GM12875 (cell line): ENCODE measurements around the gene LRP8.

ENCODE experiments used
- H3K4me3 ChIP-seq: one replicate; pipeline ENCODE4 v1.5.1; 2011; ENCODE audit warnings: low read depth, low read length, control low read depth
- TF ChIP-seq, protein P1 (sequence below): IDR thresholded peaks from 2 replicates; pipeline ENCODE4 v1.5.1; 2011; ENCODE audit warnings: low read depth, mild to moderate bottlenecking, control low read depth, inconsistent platforms, low read length, moderate library complexity, borderline replicate concordance; ENCODE audit not compliant: insufficient read depth

Gene LRP8

DNA sequence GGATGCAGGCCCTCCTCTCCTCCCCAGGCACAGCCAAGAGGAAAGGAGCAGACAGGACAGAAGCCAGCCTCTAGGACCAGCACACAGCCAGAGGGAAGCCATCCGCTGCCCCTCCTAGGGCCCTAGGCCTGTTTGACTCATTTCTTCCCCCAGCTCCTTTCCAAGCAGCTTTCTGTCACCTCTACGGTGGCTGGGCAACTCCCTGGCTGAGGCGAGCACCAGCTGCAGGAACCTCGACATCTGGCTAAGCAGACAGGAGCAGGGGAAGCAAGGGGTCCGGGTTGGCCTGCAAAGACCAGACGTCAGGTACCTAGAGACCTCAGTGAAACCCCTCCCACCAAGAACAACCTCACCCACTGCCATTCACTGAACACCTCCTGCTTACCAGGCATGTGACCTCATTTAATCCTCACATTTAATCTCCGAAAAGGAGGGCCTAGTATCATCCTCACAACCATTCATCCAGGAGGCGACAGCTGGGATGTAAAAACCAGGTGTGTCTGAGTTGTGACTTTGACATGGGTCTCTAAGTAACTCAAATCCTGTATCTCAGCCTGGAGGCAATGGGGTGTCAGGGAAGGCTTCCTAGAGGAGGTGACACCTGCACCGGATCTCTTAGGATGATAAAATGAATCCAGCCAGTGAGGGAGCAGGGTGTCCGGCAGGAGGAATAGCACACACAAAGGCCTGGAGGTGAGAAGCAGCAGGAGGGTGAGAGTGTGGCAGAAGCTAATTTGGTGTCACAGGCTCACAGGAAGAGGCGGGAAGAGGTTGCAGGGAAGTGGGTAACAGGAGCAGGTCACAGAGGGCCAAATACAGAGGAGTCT is 5.9 kb downstream of the LRP8 start:
- TF ChIP-seq, protein P1, sequence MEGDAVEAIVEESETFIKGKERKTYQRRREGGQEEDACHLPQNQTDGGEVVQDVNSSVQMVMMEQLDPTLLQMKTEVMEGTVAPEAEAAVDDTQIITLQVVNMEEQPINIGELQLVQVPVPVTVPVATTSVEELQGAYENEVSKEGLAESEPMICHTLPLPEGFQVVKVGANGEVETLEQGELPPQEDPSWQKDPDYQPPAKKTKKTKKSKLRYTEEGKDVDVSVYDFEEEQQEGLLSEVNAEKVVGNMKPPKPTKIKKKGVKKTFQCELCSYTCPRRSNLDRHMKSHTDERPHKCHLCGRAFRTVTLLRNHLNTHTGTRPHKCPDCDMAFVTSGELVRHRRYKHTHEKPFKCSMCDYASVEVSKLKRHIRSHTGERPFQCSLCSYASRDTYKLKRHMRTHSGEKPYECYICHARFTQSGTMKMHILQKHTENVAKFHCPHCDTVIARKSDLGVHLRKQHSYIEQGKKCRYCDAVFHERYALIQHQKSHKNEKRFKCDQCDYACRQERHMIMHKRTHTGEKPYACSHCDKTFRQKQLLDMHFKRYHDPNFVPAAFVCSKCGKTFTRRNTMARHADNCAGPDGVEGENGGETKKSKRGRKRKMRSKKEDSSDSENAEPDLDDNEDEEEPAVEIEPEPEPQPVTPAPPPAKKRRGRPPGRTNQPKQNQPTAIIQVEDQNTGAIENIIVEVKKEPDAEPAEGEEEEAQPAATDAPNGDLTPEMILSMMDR, result no peak

DNA sequence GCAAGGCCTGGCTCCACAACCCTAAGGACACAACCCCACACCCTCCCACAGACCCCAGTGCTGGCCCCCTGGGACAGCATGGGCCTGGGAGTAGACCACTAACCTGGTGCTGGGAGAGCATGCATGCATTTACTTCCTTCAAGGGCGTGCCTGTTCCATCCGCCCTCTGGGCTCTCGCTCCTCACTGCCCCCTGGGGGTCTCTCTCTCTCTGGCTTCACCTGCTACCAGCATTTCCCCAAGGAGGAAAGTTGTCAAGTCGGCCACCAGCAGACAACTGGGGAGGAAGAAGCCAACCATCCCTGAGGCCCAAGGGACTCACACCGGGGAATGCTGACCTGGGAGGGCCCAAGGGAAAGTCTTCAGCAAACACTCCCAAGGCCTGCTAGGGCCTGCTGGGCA is 6.5 kb downstream of the LRP8 start:
- TF ChIP-seq, protein P1, result peak; percentile 57
- no peak overlapping the region for H3K4me3 ChIP-seq

More for the DNA sequence above, 5.9 kb downstream of the LRP8 start:
- H3K4me3 ChIP-seq, result no peak overlapping the region

DNA sequence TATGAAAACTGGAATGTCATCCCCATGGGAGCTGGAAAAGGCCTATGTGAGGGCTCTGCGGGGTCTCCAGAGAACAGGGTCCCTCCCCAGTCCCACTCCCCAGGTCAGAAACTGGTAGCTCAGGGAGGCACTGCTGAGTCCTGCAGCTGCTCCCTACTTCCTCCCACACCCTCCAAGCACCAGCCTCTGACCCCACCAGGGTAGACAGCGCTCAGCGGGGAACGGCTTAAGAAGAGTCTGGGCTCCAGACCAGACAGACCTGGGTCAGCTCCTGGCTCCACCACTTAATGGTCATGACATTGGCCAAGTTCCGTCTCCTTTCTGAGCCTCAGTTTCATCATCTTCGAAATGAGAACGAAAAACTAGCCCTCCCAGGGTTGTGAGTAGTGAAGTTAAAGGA is 7.2 kb downstream of the LRP8 start:
- H3K4me3 ChIP-seq, result no peak overlapping the region

DNA sequence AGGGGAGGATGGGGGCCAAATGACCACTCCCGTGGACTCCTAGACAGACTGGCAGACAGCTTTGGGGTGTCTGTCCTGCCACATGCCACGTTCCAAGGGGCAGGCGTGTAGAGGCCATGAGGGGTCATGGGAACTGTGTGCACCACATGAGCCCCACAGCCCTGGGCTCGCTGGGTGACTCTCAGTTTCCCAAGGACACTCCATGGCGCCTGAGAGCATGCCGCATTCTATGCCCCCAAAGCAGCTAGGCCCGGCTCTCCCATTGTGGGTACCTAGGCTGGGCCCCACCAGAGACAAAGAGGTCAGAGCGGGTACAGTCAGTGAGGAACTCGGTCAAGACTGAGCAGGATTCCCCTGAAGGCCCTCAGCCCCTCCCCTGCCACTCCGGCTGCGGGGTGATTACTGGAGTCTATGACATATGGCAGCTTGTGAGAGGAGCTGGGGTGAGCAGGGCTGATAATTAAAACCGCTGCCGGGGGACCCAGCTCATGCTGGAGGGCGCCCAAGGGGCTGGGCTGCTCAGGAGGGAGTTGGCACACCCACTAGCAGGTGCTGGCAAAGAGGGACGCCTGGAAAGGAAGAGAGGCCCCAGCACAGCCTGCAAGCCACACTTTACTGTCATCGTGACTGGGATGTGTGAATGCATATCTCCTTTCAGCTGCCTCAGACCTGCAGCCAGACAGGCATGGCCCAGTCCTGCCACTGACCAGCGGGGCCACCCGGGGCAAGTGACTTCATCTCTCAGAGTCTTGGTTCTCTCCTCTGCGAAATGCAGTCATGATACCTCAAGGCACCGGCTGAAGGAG is 8.4 kb downstream of the LRP8 start:
- TF ChIP-seq, protein P1, result no peak
- H3K4me3 ChIP-seq, result no peak overlapping the region

More for the DNA sequence above, 7.2 kb downstream of the LRP8 start:
- TF ChIP-seq, protein P1, result no peak

DNA sequence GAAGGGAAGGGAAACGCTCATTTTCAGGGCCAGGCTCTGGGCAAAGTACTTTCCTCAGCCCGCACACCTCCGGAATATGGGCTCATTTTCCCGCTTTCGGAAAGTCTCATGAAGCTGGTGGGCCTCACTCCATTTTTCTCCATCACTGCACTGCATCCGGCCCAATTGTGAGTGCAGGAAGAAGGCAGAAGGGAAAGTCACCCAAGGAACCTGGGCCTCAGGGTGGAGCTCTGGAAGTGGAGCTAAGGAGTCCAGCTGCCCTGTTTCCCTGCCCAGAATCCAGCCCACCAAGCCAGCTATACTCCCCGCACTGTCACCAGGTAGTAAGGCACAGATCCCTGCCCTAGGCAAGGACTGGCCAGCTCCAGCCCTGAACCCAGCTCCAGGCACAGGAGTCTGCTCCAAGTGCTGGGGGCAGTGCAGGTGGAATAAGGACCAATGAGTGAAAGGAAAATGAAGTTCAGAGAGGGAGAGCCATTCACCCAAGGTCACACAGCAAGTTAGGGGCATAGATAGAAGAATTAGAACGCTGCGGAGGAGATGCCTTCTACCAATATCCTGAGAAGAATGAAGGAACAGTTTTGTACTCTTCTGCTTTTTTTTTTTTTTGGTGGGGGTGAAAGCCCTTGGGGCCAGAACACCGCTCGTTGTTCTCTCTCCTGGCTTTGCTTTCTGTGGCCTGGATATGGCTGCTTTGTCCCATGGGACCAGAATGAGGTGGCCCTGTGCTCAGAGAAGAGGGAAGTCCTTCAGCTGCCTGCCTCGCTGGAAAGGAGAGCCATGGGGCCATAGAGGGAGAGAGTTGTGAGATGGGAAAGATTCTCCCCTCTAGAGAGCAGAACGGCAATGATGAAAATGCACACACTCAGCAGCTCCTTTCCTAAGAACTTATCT is 10.0 kb downstream of the LRP8 start:
- TF ChIP-seq, protein P1, result no peak
- no peak overlapping the region for H3K4me3 ChIP-seq

DNA sequence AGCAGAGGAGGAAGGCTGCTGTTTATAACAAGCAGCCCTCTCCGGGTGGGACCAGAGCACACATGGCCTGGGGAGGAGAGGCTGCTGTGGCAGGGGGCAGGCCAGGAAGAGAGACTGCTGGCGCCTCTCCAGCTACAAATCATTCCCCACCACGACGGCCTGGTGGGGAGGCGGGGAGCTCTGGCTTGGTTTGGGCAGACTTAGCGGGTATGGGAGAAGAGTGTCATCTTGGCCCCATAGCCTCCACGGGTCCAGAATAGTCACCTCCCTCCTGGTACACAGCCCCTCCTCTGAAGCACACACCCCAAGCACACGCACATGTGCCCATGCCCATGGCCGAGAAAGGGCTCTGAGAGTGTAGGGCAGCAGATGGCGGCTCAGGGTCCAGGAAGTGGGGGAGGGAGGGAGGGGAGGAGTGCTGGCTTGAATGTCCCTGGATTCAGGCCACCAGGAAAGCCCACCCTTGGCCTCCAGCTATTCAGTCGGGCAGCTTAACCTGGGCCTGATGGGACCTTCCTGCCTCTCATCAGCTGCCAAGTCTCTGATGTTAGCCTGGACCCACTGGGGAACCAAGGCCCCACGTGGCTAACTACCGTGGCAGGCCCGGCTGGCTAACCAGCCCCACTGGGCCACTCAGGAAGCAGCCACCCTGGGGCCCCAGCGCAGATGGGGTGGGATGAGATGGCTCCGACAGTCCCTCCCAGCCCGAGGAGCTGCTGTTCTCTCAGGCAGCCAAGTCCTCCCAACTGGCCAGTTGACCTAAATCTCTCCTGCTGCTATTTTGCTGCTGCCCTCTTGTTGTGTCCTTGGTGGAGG is 10.9 kb downstream of the LRP8 start:
- H3K4me3 ChIP-seq, result no peak overlapping the region
- TF ChIP-seq, protein P1, result no peak
